Left lung (tissue), 10 donors: ENCODE data around the gene ANO3. TPM values are rescaled to one million over a fixed set of nuclear protein-coding genes. Genes with fewer than 3 reads are reported as not detected.

ENCODE experiments used
- ATAC-seq: fragments of 200-7000 bp; cut with Tn5 transposase; one replicate; pipeline ENCODE4 v1.9.1; 2020; ENCODE audit warnings: moderate library complexity
- DNase-seq, 4 donors: peaks; one replicate each; pipeline ENCODE4 v3.0.0-alpha.2; 2013 to 2020
- H3K27ac ChIP-seq, 2 donors: fragments of 200-600 bp; sonication (generic) in 1 of 2; one replicate each; pipeline versions ENCODE4 v1.5.0 to v1.8.0; 2020 to 2021
- H3K27me3 ChIP-seq, 2 donors: fragments of 200-600 bp; sonication (generic) in 1 of 2; one replicate each; pipeline versions ENCODE4 v1.5.0 to v1.8.0; 2020 to 2021
- H3K36me3 ChIP-seq, 2 donors: fragments of 200-600 bp; sonication (generic) in 1 of 2; one replicate each; pipeline versions ENCODE4 v1.5.0 to v1.8.0; 2020 to 2021
- H3K4me1 ChIP-seq, 2 donors: fragments of 200-600 bp; one replicate each; pipeline ENCODE4 v1.8.0; 2021
- H3K4me3 ChIP-seq, 2 donors: fragments of 200-600 bp; sonication (generic) in 1 of 2; one replicate each; pipeline versions ENCODE4 v1.5.0 to v1.8.0; 2020 to 2021; ENCODE audit warnings: mild to moderate bottlenecking in 1 of 2
- H3K9me3 ChIP-seq, 2 donors: fragments of 200-600 bp; sonication (generic) in 1 of 2; one replicate each; pipeline versions ENCODE4 v1.5.0 to v1.8.0; 2020 to 2021
- intact Hi-C, 2 donors: fragments of 100-400 bp; cut with DNase I; formaldehyde crosslinking; loops; one replicate each; pipeline versions ENCODE4 v1.11.2 to v1.14.2; 2022
- polyA plus RNA-seq, 6 donors: library from polyadenylated mRNA; unstranded; fragments of 120-200 nt; gene quantifications; one replicate each; pipeline ENCODE4 v1.2.1, GENCODE V29; 2013; ENCODE audit not compliant: insufficient read length in 6 of 6
- total RNA-seq, 2 donors: library from RNA; stranded (reverse); fragmentation: NEBNext Ultra II Directional; extraction: Animal tissue kit (Norgen Biotek cat#: 25700); gene quantifications; one replicate each; pipeline ENCODE4 v1.2.1, GENCODE V29; 2021
- TF ChIP-seq, protein P1 (sequence below), 2 donors: fragments of 200-600 bp; sonication (generic) in 1 of 2; IDR thresholded peaks; one replicate each; pipeline versions ENCODE4 v1.5.0 to v1.8.0; 2021; ENCODE audit warnings: antibody characterized with exemption in 2 of 2
- donor health status: DM: no; HTN: yes; CAD: no.
- donor health status: DM: no; HTN: no; CAD: no.

Gene ANO3
- total and polyA plus RNA-seq, 8 donors: 0.31 to 1.4 (median 0.56) TPM

DNA sequence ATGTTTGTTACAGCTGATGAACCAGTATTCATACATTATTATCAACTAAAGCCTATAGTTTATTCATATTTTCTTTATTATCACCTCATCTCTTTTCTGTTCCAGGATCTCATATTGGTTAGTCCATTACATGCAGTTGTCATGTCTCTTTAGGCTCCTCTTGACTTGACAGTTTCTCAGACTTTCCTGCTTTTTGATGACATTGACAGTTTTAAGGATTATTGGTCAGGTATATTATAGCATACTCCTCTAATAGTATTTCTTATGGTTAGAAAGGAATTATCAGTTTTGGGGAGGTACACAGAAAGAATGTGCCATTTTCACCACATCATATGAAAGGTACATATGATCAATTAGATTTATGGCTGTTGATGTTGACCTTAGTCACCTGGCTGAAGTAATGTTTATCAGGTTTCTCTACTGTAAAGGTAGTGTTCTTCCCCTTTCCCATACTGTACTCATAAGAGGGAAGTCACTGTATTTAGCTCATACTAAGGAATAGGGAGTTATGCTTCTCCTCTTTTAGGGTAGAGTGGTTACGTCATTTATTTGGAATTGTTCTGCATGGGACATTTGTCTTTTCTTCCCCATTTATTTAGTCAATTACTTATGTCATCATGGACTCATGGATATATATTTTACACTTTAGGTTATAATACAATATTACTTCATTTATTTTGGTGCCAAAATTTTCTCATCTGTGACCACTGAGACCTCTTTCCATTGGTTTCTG, 9.4 kb upstream of the ANO3 start:
- ATAC-seq: no peak
- Histone ChIP-seq H3K4me1 (no peaks in the 10 kb centered on the region), H3K27ac (no peak overlapping the region), H3K27me3 (no peaks in the 10 kb centered on the region), H3K9me3 (no peaks in the 10 kb centered on the region), H3K36me3 (no peaks in the 10 kb centered on the region), H3K4me3 (no peak overlapping the region)
- TF ChIP-seq, protein P1, sequence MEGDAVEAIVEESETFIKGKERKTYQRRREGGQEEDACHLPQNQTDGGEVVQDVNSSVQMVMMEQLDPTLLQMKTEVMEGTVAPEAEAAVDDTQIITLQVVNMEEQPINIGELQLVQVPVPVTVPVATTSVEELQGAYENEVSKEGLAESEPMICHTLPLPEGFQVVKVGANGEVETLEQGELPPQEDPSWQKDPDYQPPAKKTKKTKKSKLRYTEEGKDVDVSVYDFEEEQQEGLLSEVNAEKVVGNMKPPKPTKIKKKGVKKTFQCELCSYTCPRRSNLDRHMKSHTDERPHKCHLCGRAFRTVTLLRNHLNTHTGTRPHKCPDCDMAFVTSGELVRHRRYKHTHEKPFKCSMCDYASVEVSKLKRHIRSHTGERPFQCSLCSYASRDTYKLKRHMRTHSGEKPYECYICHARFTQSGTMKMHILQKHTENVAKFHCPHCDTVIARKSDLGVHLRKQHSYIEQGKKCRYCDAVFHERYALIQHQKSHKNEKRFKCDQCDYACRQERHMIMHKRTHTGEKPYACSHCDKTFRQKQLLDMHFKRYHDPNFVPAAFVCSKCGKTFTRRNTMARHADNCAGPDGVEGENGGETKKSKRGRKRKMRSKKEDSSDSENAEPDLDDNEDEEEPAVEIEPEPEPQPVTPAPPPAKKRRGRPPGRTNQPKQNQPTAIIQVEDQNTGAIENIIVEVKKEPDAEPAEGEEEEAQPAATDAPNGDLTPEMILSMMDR (IDR thresholded peaks at IDR 0.05): no peak
- DNase-seq: no peak
- intact Hi-C loops: no loop called here

- H3K27ac ChIP-seq: no peak overlapping the region
- no peak for DNase-seq
- ATAC-seq: no peak
- no peaks in the 10 kb centered on the region for H3K36me3 ChIP-seq
- no peaks in the 10 kb centered on the region for H3K4me1 ChIP-seq
- no peaks in the 10 kb centered on the region for H3K27me3 ChIP-seq
- intact Hi-C loops: no loop called here
- H3K9me3 ChIP-seq: no peaks in the 10 kb centered on the region
- TF ChIP-seq, protein P1 (IDR thresholded peaks at IDR 0.05): no peak
- no peak overlapping the region for H3K4me3 ChIP-seq
Observed at GRCh38 chr11:26323837-26324236, 8.1 kb upstream of the ANO3 start.

- Histone ChIP-seq H3K27me3 (no peaks in the 10 kb centered on the region), H3K36me3 (no peaks in the 10 kb centered on the region), H3K4me1 (no peaks in the 10 kb centered on the region), H3K9me3 (no peaks in the 10 kb centered on the region), H3K27ac (no peak overlapping the region), H3K4me3 (no peak overlapping the region)
- intact Hi-C loops: no loop called here
- DNase-seq (no peak), ATAC-seq (no peak)
- TF ChIP-seq, protein P1 (IDR thresholded peaks at IDR 0.05): no peak
Observed at GRCh38 chr11:26324270-26324669, 7.7 kb upstream of the ANO3 start.

- DNase-seq (no peak), ATAC-seq (no peak)
- Histone ChIP-seq H3K27me3 (peaks cover 0 to 24% of the 10 kb centered on the region in 2 donors), H3K36me3 (no peaks in the 10 kb centered on the region), H3K9me3 (no peaks in the 10 kb centered on the region), H3K4me1 (peaks cover 0 to 4% of the 10 kb centered on the region in 2 donors), H3K4me3 (no peak overlapping the region), H3K27ac (no peak overlapping the region)
- TF ChIP-seq, protein P1 (IDR thresholded peaks at IDR 0.05): no peak
- intact Hi-C loops: no loop called here
Observed at GRCh38 chr11:26326793-26327400, 5.0 kb upstream of the ANO3 start.

- TF ChIP-seq, protein P1 (IDR thresholded peaks at IDR 0.05): no peak
- no peak for ATAC-seq
- Histone ChIP-seq H3K4me3 (no peak overlapping the region), H3K27ac (no peak overlapping the region), H3K36me3 (no peaks in the 10 kb centered on the region), H3K27me3 (peaks cover 0 to 45% of the 10 kb centered on the region in 2 donors), H3K9me3 (no peaks in the 10 kb centered on the region), H3K4me1 (peaks cover 0 to 7% of the 10 kb centered on the region in 2 donors)
- intact Hi-C loops: no loop called here
- no peak for DNase-seq
Observed at GRCh38 chr11:26329206-26329605, 2.7 kb upstream of the ANO3 start.
